Adrenal gland (tissue), 5 donors: ENCODE data around the gene PRRT1B.

ENCODE experiments used
- CTCF ChIP-seq, 6 experiments: fragments of 450-650 bp in 4 of 6; fragments of 200-600 bp in 2 of 6; sonication (generic) in 1 of 6; IDR thresholded peaks; 1 replicate in 5 of 6; 2 replicates in 1 of 6; pipeline versions ENCODE4 v1.5.1 to v1.8.0; 2016 to 2021; ENCODE audit warnings: antibody characterized with exemption in 6 of 6, mild to moderate bottlenecking in 2 of 6, moderate library complexity in 1 of 6
- POLR2A ChIP-seq, 2 donors: fragments of 450-650 bp; IDR thresholded peaks; one replicate each; pipeline ENCODE4 v1.6.1; 2017; ENCODE audit warnings: antibody characterized with exemption in 2 of 2, mild to moderate bottlenecking in 2 of 2, moderate library complexity in 1 of 2
- donor health status: DM: no; HTN: no; CAD: no.

DNA sequence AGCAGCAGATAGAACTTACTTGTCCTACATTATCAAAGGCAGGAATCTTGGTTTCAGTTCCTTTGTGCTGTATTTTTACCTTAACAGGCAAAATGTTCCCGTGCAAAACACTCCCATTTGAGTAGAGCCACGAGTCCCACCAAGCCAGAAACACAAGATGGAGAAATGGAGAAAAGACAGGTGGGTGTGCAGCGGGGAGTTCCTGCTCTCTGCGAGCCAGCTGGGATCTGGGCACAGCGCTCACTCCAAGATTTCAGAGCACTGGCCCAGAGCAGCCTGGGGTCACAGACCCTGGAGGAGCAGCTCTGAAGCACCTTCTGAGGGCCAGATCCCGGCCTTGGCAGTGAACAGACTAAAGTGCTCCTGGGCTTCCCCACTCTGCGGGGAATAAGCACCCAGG, 17.1 kb upstream of the PRRT1B start:
- TF ChIP-seq CTCF (IDR thresholded peaks at IDR 0.05) (no peak), POLR2A (IDR thresholded peaks at IDR 0.05) (no peak)
